SIG-M5 treated with dmso at 0.1 percent for 504 hours (cell line): ENCODE measurements around the gene SNN.

Experiments used
- DNase-seq: peaks from one replicate; lab custom pipeline; 2025; ENCODE audit not compliant: unreplicated experiment; lab: John Stamatoyannopoulos, UW

Gene SNN

GRCh38 chr16:11666103-11667055 is 1.9 kb upstream of the SNN start:
- no peak for DNase-seq

- DNase-seq, result no peak
Measured at GRCh38 chr16:11667221-11667823, 933 bp upstream of the SNN start.

GRCh38 chr16:11668623-11669379 is 546 bp downstream of the SNN start:
- DNase-seq, result no peak

GRCh38 chr16:11669380-11670146 is 1.3 kb downstream of the SNN start:
- DNase-seq, result peak; percentile 42

GRCh38 chr16:11670171-11671131 is 2.2 kb downstream of the SNN start:
- no peak for DNase-seq

- no peak for DNase-seq
Measured at GRCh38 chr16:11671271-11671670, 3.0 kb downstream of the SNN start.

- DNase-seq, result no peak
Measured at GRCh38 chr16:11671676-11672075, 3.4 kb downstream of the SNN start.

GRCh38 chr16:11672206-11673090 is 4.2 kb downstream of the SNN start:
- DNase-seq, result no peak

GRCh38 chr16:11673091-11674000 is 5.1 kb downstream of the SNN start:
- DNase-seq, result no peak

- no peak for DNase-seq
Measured at GRCh38 chr16:11674001-11674817, 6.0 kb downstream of the SNN start.

GRCh38 chr16:11674818-11675560 is 6.7 kb downstream of the SNN start:
- no peak for DNase-seq

GRCh38 chr16:11675561-11676511 is 7.6 kb downstream of the SNN start:
- peak; percentile 25 for DNase-seq

GRCh38 chr16:11676799-11677198 is 8.5 kb downstream of the SNN start:
- DNase-seq, result no peak

- no peak for DNase-seq
Measured at GRCh38 chr16:11677451-11677951, 9.2 kb downstream of the SNN start.
